ENCODE results near the gene MED25. TPM values are rescaled to one million over a fixed set of nuclear protein-coding genes. Genes with fewer than 3 reads are reported as not detected.

Gene MED25
- total and polyA plus RNA-seq, 2 of the 8 experiments (the other 6 are each of a cell fraction or from before 2014, with no cell fraction given): 21.6 to 71.4 TPM

DNA sequence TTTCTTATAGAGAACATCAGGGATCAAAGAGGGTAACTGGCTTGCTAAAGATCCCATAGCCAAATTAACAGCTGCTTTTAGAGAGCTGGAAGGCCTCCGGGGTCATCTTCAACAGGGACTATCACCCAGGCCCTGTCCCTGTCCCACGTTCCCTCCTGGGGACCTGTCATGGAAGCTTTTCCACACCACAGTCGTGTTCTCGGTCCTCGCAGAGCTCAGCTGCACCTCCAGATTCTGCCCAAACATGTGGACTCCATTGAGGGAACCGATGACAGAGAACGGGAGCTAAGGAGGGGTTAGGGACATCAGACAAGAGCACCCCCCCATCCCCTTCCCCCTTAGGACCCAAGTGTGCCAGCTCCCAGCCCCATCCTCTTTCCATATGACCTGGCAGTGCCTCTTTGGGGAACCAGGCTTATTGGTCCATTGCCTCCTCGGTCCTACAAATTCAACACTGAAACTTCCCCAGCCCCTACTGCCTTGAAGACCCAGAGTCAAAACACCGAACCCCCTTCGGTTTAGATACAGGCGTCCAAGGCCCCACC is 5.6 kb upstream of the MED25 start:
- 0 out of 2 replicates have a peak overlapping the region, but pooled peaks have one; percentile 42 for H2BK12ac ChIP-seq (ENCODE audit: low read depth, low read length)
- H4K5ac ChIP-seq (ENCODE audit: insufficient read length, low read depth, low read length): no peak overlapping the region
- 56% methylated on average over 11 of the region's 11 CpGs; no CpG with 5 or more reads in 1 of the 2 experiments for WGBS, 2 experiments (ENCODE audit: extremely low coverage in 1 of 2, insufficient coverage in 1 of 2, insufficient read length in 1 of 2, insufficient replicate concordance in 2 of 2, low coverage in 1 of 2, low lambda C conversion rate in 2 of 2, missing lambda C conversion rate in 1 of 2)
- peak overlapping the region; percentile 41 for H3K4ac ChIP-seq (replicated peaks; ENCODE audit: insufficient read length, low read depth, low read length)
- POLR2A ChIA-PET (ENCODE audit: partially characterized antibody): interaction anchor here (0.5 to 3.4 kb wide), 24 partner anchors 8 to 148 kb away, joined by 3 to 29 read pairs (median 5); partner anchors contain the start of genes ADM5, AP2A1, NUP62 and PTOV1
- no peak overlapping the region for H2BK20ac ChIP-seq (ENCODE audit: low read length)
- no peak overlapping the region for H2AK5ac ChIP-seq (ENCODE audit: low read depth, low read length)
- H3K4me3 ChIP-seq (ENCODE audit: extremely low read depth in 1 of 4, insufficient read depth in 2 of 4, low read depth in 3 of 4, low read length in 4 of 4): peak overlapping the region; percentile 75 to 94 (median 77)
- 0 out of 2 replicates have a peak overlapping the region, but pooled peaks have one; percentile 51 for H2BK15ac ChIP-seq (ENCODE audit: low read length)
- peak overlapping the region; percentile 53 for H3K18ac ChIP-seq (ENCODE audit: extremely low read depth, low read length)
- peak overlapping the region; percentile 98 for H3K27ac ChIP-seq (ENCODE audit: low read depth, low read length)
- peaks cover 2% of the 10 kb centered on the region; the same call in 1 of the 2 replicates for H3K23me2 ChIP-seq (ENCODE audit: low read depth, low read length)
- no peaks in the 10 kb centered on the region for H3K36me3 ChIP-seq (ENCODE audit: control insufficient read depth in 2 of 4, insufficient read depth in 4 of 4, low read length in 3 of 4)
- FAIRE-seq: no peak
- H4K91ac ChIP-seq (replicated peaks; ENCODE audit: insufficient read length, low read length): peak overlapping the region; percentile 29
- no peak for DNase-seq (ENCODE audit: low read depth in 1 of 2, low spot score in 2 of 2)
- no peaks in the 10 kb centered on the region for H3K9me3 ChIP-seq (ENCODE audit: insufficient read depth in 2 of 2, low read depth in 1 of 2, low read length in 1 of 2)
- H2BK120ac ChIP-seq (replicated peaks; ENCODE audit: low read depth, low read length): no peak overlapping the region
- TF ChIP-seq TEAD4 (IDR thresholded peaks at IDR 0.05; ENCODE audit: low read depth, low read length) (no peak), JUN (IDR thresholded peaks at IDR 0.05; ENCODE audit: low read depth, low read length) (no peak), POLR2AphosphoS5 (IDR thresholded peaks at IDR 0.05; ENCODE audit: low read depth, low read length) (no peak), CHD2 (IDR thresholded peaks at IDR 0.05; ENCODE audit: low read length) (no peak), POLR2A (IDR thresholded peaks at IDR 0.05; ENCODE audit: control extremely low read depth in 1 of 2, low read depth in 2 of 2, low read length in 2 of 2) (no peak), BRCA1 (IDR thresholded peaks at IDR 0.05; ENCODE audit: low read depth, low read length) (no peak), SP1 (IDR thresholded peaks at IDR 0.05; ENCODE audit: low read depth, low read length) (no peak), JUND (IDR thresholded peaks at IDR 0.05; ENCODE audit: low read length) (no peak), SRF (IDR thresholded peaks at IDR 0.05; ENCODE audit: low read depth, low read length) (no peak), SAP30 (IDR thresholded peaks at IDR 0.05; ENCODE audit: insufficient read depth, insufficient replicate concordance, low read length) (no peak), EP300 (IDR thresholded peaks at IDR 0.05; ENCODE audit: borderline replicate concordance in 1 of 2, low read depth in 2 of 2, low read length in 2 of 2) (no peak)
- no peaks in the 10 kb centered on the region for H3K27me3 ChIP-seq (replicated peaks in 1 of 4; ENCODE audit: control insufficient read depth in 3 of 4, extremely low read depth in 1 of 4, insufficient read depth in 3 of 4, low read length in 3 of 4)
- no peak overlapping the region for H3K14ac ChIP-seq (ENCODE audit: insufficient read length)
- H2AFZ ChIP-seq (ENCODE audit: low read length): peak overlapping the region; percentile 50; the same call in 1 of the 2 replicates
- CTCF ChIA-PET (ENCODE audit: partially characterized antibody): interaction anchor here (0.7 to 2.0 kb wide), 12 partner anchors 8 to 128 kb away, joined by 3 to 9 read pairs (median 4); no protein-coding TSS in a partner anchor
- no peaks in the 10 kb centered on the region for H3K79me2 ChIP-seq (ENCODE audit: control insufficient read depth in 1 of 2, insufficient read depth in 2 of 2, low read length in 2 of 2)
- H3K4me2 ChIP-seq (ENCODE audit: insufficient read depth in 1 of 2, low read depth in 2 of 2, low read length in 2 of 2): peak overlapping the region; percentile 88 to 91
- peak overlapping the region; percentile 93; the same call in 1 of the 2 replicates for H4K8ac ChIP-seq (ENCODE audit: extremely low read depth, insufficient read depth, low read length)
- H3K4me1 ChIP-seq (replicated peaks in 1 of 4; ENCODE audit: control insufficient read depth in 3 of 4, insufficient read depth in 4 of 4, low read length in 3 of 4): peaks cover 6 to 15% (median 12%) of the 10 kb centered on the region in 4 experiments
- H3K9ac ChIP-seq (replicated peaks in 1 of 4; ENCODE audit: extremely low read depth in 1 of 4, low read depth in 3 of 4, low read length in 3 of 4): peak overlapping the region; percentile 36 to 96 (median 76)
- H3K79me1 ChIP-seq (ENCODE audit: low read depth, low read length): 0 out of 2 replicates have a peak, but pooled peaks cover 2% of the 10 kb centered on the region
- H2BK5ac ChIP-seq (ENCODE audit: low read depth, low read length): peak overlapping the region; percentile 57; the same call in 1 of the 2 replicates
- peaks cover 0 to 8% of the 10 kb centered on the region in 2 experiments for H4K20me1 ChIP-seq (replicated peaks in 1 of 2; ENCODE audit: control insufficient read depth in 1 of 2, insufficient read depth in 2 of 2, low read length in 2 of 2)
- no peak overlapping the region for H3K23ac ChIP-seq (ENCODE audit: insufficient read length)
- peak overlapping the region; percentile 13 for H3K56ac ChIP-seq (replicated peaks; ENCODE audit: insufficient read length, low read depth, low read length)
